ENCODE results near the gene FAM131A.

DNA sequence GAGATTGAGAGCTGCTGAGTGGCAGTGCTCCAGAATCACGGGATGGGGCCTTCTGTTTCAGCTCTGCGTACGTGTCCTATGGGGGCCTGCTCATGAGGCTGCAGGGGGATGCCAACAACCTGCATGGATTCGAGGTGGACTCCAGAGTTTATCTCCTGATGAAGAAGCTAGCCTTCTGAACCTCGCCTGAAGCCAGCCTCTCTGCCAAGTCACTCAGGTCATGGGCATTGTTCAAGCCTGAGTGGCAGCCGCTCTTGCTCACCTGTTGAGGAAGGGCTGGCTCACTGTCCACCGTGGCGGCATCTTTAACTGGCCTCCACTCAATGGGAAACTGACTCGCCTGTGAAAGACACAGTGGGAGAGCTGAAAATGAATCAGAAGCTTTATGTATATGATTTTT, 30.7 kb downstream of the FAM131A start:
- TF ChIP-seq POLR2A (IDR thresholded peaks at IDR 0.05), result no peak
- TF ChIP-seq, protein P1, sequence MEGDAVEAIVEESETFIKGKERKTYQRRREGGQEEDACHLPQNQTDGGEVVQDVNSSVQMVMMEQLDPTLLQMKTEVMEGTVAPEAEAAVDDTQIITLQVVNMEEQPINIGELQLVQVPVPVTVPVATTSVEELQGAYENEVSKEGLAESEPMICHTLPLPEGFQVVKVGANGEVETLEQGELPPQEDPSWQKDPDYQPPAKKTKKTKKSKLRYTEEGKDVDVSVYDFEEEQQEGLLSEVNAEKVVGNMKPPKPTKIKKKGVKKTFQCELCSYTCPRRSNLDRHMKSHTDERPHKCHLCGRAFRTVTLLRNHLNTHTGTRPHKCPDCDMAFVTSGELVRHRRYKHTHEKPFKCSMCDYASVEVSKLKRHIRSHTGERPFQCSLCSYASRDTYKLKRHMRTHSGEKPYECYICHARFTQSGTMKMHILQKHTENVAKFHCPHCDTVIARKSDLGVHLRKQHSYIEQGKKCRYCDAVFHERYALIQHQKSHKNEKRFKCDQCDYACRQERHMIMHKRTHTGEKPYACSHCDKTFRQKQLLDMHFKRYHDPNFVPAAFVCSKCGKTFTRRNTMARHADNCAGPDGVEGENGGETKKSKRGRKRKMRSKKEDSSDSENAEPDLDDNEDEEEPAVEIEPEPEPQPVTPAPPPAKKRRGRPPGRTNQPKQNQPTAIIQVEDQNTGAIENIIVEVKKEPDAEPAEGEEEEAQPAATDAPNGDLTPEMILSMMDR (IDR thresholded peaks at IDR 0.05 in 4 of 5, conservative IDR thresholded peaks at IDR 0.05 in 1 of 5), result no peak

Measured in gastrocnemius medialis (tissue), 4 donors.